ENCODE data around the gene GLRX. TPM values are rescaled to one million over a fixed set of nuclear protein-coding genes. Genes with fewer than 3 reads are reported as not detected.
"Not testable (repeated sequence)": the region's sequence is repeated elsewhere in the genome, so short reads cannot be mapped to it uniquely, and the experiment has no call there.

GLRX gene
- 10 to 100 TPM; 15.2 to 59.4 (median 51.4) TPM for polyA plus RNA-seq (ENCODE audit: insufficient read length in 4 of 4)

DNA sequence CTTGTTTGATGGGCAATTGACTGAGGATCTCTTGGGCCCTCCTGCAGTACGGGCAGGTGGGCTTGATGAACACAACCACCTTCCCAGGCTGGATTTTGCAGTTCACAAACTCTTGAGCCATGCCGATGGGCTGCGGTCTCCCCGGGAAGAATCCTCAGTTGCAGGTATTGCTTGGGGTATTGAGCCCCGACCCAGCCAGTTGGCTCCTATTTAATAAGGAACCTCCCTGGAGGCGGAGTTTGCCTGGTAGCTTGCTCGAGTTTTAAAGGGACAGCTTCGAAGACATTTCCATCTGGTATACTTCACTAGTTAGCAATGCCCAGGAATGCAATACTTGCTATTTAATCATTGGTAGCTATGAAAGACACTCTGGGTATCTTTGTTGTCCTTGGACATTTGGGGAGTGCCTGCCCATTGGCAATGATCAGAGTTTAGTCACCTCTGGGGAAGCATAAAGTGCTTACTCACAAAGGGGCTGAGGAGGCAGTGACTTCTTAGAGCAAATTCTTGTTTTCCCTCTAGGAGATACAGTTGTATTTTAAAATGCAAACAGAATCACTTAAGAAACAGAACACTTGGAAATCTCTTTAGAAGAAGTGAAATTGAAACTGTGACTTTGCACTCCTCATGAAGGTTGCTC lies at the start of gene GLRX:
TSS of gene GLRX (minus strand) at position 185 of the 640 bp plus-strand sequence. CDS start at position 121, 64 bp downstream.
- DNase-seq (ENCODE audit: low read depth in 4 of 4, low spot score in 3 of 4), result no peak

DNA sequence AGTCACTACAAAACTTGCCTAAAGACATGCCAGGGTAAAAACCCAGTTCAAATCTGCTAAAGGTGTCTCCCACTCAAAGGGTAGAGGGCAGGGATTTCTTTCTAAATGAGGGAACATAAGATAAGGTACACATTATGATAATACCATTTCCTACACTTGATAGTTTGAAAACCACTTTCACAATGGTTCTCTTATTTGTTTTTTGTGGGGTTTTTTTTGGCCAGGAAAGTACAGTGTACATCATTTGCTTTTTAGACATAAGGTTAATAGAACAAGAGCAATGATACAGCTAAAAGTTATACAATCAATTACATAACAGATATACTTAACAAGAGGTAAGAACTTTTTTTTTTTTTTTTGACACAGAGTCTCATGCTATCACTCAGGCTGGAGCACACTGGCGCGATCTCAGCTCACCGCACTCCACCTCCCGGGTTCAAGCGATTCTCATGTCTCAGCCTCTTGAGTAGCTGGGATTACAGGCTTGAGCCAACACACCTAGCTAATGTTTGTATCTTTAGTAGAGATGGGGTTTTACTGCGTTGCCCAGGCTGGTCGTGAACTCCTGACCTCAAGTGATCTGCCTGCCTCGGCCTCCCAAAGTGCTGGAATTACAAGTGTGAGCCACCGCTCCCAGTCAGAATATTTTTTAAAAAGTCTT lies 48.8 kb upstream of the GLRX start:
- no peak for DNase-seq (ENCODE audit: low read depth in 4 of 4, low spot score in 3 of 4)

DNA sequence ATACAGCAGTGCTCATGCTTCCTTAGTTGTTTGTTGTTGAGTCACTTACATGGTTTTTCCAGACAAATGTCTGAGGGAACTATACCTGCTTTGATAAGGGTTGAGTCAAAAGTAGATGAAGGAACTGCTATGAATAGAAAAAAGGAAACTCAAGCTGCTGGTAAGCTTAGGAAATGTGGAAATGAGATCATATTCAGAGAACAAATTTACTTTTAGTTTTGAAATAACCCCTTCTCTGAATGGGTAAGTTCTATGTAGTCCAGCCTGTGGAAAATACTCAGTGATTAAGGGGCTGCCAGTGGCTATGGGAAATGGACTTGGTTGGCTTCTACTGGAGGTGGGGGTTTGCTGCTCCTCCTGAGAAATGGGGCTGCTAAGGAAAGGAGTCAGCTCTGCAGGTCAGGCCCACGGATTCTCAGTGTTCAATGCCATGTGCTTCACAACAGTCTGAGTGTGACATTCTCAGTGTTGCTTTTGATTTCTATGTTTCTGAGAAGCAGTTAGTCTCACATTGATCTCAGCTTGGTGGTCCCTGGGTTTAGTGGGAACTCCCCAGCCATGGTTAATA lies 47.7 kb upstream of the GLRX start:
- DNase-seq (ENCODE audit: low read depth in 4 of 4, low spot score in 3 of 4), result no peak

DNA sequence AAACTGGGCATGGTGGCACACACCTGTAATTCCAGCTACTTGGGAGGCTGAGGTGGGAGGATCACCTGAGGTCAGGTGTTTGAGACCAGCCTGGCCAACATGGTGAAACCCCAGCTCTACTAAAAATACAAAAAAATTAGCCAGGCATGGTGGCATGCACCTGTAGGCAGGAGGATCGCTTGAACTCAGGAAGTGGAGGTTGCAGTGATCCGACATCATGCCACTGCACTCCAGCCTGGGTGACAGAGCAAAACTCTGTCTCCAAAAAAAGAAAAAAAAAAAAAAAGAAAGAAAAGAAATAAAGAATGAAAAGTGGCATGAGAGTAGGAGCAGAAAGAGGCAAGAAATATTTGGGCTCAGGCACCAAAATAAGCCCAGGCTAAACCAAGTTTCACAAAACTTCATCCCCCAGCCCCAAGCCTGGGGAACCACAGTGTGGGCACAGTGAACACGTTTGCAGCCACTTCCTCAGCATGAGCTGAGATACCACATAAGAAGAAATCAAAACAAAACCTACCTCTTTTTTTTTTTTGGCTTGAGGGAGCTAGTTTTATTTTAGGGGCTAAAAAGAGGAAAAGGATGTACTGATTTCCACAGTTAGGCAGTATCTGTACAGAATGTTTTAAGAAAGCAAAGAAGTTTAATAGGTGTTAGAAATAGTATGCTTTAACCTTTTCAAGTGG lies 46.8 kb upstream of the GLRX start:
- not testable (repeated sequence) for DNase-seq (ENCODE audit: low read depth in 4 of 4, low spot score in 3 of 4)

GRCh38 chr5:95868136-95868535 lies 45.6 kb upstream of the GLRX start:
- DNase-seq (ENCODE audit: low read depth in 4 of 4, low spot score in 3 of 4), result no peak

GRCh38 chr5:95866435-95867040 lies 44.0 kb upstream of the GLRX start:
- no peak for DNase-seq (ENCODE audit: low read depth in 4 of 4, low spot score in 3 of 4)

DNA sequence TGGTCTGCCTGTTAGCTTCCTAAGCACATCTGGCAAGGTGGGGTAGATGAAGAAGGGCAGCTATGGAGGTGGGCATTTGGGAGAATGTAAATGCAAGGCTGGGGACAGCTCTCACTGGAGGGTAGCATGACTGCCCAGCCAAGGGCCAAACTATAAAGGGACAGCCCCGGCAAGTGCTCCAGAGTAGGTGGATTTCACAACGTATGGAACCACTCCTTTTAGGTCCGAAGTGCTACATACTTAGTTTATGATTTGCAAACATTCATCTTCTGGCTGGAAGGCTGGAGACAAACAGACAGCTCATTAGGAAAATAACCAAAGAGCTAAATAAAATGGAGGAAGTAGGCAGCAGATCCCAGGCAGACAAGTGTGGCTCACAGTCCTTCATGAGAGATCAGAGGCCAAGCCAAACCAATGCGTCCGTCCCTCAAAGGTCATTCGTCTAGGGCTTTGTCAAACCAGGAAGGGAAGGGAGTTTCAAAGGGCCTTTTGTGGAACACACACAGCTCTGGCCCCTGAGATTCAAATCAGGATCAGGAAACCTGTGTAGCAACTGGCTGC lies 42.5 kb upstream of the GLRX start:
- no peak for DNase-seq (ENCODE audit: low read depth in 4 of 4, low spot score in 3 of 4)

DNA sequence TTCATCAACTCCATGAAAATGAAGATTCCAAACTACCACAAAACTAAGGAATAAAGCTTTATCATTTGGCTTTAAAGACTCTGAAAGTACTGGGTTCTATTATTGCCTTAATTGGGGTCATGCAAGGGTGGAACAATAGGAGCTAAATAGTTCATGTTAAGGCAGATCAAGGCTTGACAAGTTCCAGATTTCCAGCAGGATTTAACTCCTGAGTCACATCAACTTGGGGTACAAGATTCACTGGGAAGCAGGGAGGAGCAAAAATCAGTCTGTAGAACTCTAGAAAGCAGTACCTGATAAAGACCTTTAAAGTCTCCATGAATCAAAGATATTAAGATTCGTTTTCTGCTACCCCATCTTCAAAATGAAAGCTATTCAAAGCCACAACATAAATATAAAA lies 41.9 kb upstream of the GLRX start:
- DNase-seq (ENCODE audit: low read depth in 4 of 4, low spot score in 3 of 4), result no peak

DNA sequence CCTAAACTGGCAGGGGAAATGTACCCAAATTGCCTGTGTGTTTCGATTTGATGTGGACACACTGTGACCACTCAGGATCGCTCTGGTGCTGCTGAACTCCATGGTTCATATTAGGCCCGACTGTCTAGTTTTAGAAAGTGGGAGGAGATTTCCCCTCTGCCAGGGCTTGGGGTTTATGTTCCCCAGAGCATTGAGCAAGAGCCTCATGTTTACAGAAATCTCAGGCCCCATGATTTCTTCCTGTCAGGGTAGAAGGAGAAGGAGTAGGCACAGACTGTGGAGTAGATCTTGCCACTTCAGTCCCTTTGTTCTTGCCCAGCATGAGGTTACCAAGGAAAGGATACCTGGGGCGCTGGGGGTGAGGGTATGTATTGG lies 40.8 kb upstream of the GLRX start:
- DNase-seq (ENCODE audit: low read depth in 4 of 4, low spot score in 3 of 4), result no peak

DNA sequence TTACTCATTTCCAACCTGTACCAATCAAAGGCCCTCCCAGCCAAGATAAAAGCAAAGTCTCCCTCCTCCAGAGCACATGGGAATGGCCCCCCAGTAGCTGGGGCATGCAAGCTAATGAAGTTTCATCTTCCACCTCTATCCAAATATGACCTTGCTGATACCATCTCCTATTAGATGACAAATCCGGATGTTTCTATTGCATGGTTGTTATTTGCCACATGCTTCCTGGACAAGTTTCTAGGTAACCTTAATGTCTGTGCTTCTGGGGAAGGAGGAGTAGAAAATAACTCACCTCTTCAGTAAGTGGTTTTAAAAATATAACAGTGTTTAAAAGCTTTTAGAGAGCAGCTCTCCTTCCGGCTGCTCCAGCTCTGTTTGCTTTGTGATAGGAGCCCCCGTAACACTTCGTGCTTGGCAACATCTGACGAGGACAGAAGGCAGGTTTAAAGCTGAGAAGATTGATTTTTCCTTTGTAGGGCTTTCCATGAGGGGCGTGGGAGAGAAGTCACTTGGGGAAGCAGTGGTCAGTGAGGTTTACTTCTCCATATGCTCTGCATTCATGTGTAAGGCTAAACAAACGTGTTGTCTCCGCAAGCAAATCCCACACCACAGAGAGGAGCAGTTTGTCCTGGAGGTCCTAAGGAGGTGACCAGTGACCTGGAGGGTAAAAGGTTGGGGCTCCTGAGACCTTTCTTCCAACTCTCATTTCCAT lies 40.3 kb upstream of the GLRX start:
- no peak for DNase-seq (ENCODE audit: low read depth in 4 of 4, low spot score in 3 of 4)

- DNase-seq (ENCODE audit: low read depth in 4 of 4, low spot score in 3 of 4), result no peak
These were observed 39.5 kb upstream of the GLRX start for GRCh38 chr5:95861864-95862561.

- no peak for DNase-seq (ENCODE audit: low read depth in 4 of 4, low spot score in 3 of 4)
These were observed 38.8 kb upstream of the GLRX start for GRCh38 chr5:95861221-95861863.

GRCh38 chr5:95859661-95860060 lies 37.1 kb upstream of the GLRX start:
- no peak for DNase-seq (ENCODE audit: low read depth in 4 of 4, low spot score in 3 of 4)

DNA sequence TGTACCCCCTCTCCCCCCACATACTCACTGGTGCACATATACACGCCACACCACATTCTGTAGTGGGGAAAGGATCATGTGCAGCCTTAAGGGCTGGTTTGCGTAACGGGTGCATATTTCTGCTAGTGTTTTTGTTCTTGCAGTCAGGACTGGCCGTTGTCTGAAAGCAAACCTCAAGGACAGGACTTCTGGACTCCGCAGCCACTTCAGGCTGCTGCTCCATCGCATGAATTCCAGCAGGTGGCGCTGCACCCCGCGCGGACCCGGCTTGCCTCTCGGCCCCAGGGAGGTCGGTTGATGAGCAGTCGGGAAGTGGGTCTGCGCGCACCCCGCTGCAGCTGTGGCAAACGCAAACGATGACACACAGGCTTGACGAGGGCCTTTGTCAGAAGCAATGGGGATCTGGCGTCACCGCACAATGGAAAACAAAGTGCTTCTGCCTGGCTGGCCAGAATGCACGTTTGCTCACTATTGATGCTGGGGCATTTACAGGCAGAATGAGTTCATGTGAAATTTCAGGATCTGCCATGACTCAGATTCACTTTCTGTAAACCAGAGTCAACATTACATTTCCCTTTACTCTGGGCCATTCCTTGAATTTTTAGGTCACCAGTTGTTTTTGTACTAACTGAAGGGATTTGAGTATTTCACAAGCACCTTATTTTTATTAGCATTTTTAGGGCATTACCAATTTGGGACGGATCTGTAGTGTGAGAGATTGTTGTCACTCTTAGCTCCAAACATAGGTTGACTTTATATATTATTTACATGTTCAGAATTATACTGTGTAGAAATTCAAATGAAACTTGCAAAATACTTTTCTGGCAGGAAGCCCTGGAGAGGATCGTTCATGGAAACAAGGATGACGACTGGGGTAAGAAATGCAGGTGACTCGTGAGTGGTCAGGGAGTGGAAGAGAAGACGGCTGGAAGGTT lies 36.4 kb upstream of the GLRX start:
- DNase-seq (ENCODE audit: low read depth in 4 of 4, low spot score in 3 of 4), result peak in 2 of 4 donors; percentile 63 to 69

GRCh38 chr5:95858023-95858461 lies 35.5 kb upstream of the GLRX start:
- DNase-seq (ENCODE audit: low read depth in 4 of 4, low spot score in 3 of 4), result no peak

- DNase-seq (ENCODE audit: low read depth in 4 of 4, low spot score in 3 of 4), result no peak
These were observed 34.8 kb upstream of the GLRX start for GRCh38 chr5:95857185-95857945.

- no peak for DNase-seq (ENCODE audit: low read depth in 4 of 4, low spot score in 3 of 4)
These were observed 34.0 kb upstream of the GLRX start for GRCh38 chr5:95856501-95856981.

Measured in left renal pelvis (tissue), 4 donors.